GM19043 (cell line): ENCODE data around the gene RASGEF1C.
"Not testable (repeated sequence)": the region's sequence is repeated elsewhere in the genome, so short reads cannot be mapped to it uniquely, and the experiment has no call there.

Experiments
- ATAC-seq: cut with Tn5 transposase; IDR thresholded peaks from one replicate; pipeline ENCODE4 v1.9.1; 2021; ENCODE audit warnings: low read depth; ENCODE audit not compliant: unreplicated experiment

Gene RASGEF1C

GRCh38 chr5:180089628-180090027 lies 119.4 kb downstream of the RASGEF1C start:
- ATAC-seq: not testable (repeated sequence)

- ATAC-seq: no peak
Measured at GRCh38 chr5:180088561-180088960, 120.5 kb downstream of the RASGEF1C start.

GRCh38 chr5:180086816-180087399 lies 122.1 kb downstream of the RASGEF1C start:
- ATAC-seq: no peak

- ATAC-seq: no peak
Measured at GRCh38 chr5:180085837-180086236, 123.2 kb downstream of the RASGEF1C start.

GRCh38 chr5:180084638-180085561 lies 124.1 kb downstream of the RASGEF1C start:
- ATAC-seq: no peak

- ATAC-seq: no peak
Measured at GRCh38 chr5:180083529-180084060, 125.4 kb downstream of the RASGEF1C start.

- ATAC-seq: no peak
Measured at GRCh38 chr5:180082633-180083420, 126.2 kb downstream of the RASGEF1C start.

- no peak for ATAC-seq
Measured at GRCh38 chr5:180081481-180081880, 127.5 kb downstream of the RASGEF1C start.

- ATAC-seq: no peak
Measured at GRCh38 chr5:180080486-180081280, 128.3 kb downstream of the RASGEF1C start.

GRCh38 chr5:180079702-180080466 lies 129.1 kb downstream of the RASGEF1C start:
- ATAC-seq: no peak

- no peak for ATAC-seq
Measured at GRCh38 chr5:180078348-180078747, 130.7 kb downstream of the RASGEF1C start.

GRCh38 chr5:180077594-180078284 lies 131.3 kb downstream of the RASGEF1C start:
- ATAC-seq: no peak

- ATAC-seq: no peak
Measured at GRCh38 chr5:180075703-180076102, 133.3 kb downstream of the RASGEF1C start.

- no peak for ATAC-seq
Measured at GRCh38 chr5:180074462-180074861, 134.5 kb downstream of the RASGEF1C start.

GRCh38 chr5:180072556-180072955 lies 136.5 kb downstream of the RASGEF1C start:
- ATAC-seq: no peak

GRCh38 chr5:180072256-180072548 lies 136.8 kb downstream of the RASGEF1C start:
- ATAC-seq: no peak

GRCh38 chr5:180071531-180072255 lies 137.3 kb downstream of the RASGEF1C start, which contains the start of gene RNF130:
Gene RNF130, minus strand, starts transcription at chr5:180071759. Its CDS starts 57 bp downstream, at chr5:180071702.
- ATAC-seq: no peak
